Measurements from ENCODE around the gene ARF5. TPM values are rescaled to one million over a fixed set of nuclear protein-coding genes. Genes with fewer than 3 reads are reported as not detected.

The ARF5 gene
- total and polyA plus RNA-seq, 2 of the 8 experiments (the other 6 are each of a cell fraction or from before 2014, with no cell fraction given) = 154 to 579 TPM

- no peaks in the 10 kb centered on the region for H3K79me2 ChIP-seq (ENCODE audit: control insufficient read depth in 1 of 2, insufficient read depth in 2 of 2, low read length in 2 of 2)
- no peak overlapping the region for H3K56ac ChIP-seq (replicated peaks; ENCODE audit: insufficient read length, low read depth, low read length)
- H4K20me1 ChIP-seq (replicated peaks in 1 of 2; ENCODE audit: control insufficient read depth in 1 of 2, insufficient read depth in 2 of 2, low read length in 2 of 2) = peaks cover 0 to 2% of the 10 kb centered on the region in 2 experiments
- no peak overlapping the region for H3K4me3 ChIP-seq (ENCODE audit: extremely low read depth in 1 of 4, insufficient read depth in 2 of 4, low read depth in 3 of 4, low read length in 4 of 4)
- no peak overlapping the region for H2AK5ac ChIP-seq (ENCODE audit: low read depth, low read length)
- H3K9me3 ChIP-seq (ENCODE audit: insufficient read depth in 2 of 2, low read depth in 1 of 2, low read length in 1 of 2) = no peaks in the 10 kb centered on the region
- DNase-seq (ENCODE audit: low read depth in 1 of 2, low spot score in 2 of 2) = no peak
- H2BK12ac ChIP-seq (ENCODE audit: low read depth, low read length) = no peak overlapping the region
- H2BK5ac ChIP-seq (ENCODE audit: low read depth, low read length) = no peak overlapping the region
- H3K36me3 ChIP-seq (ENCODE audit: control insufficient read depth in 2 of 4, insufficient read depth in 4 of 4, low read length in 3 of 4) = no peaks in the 10 kb centered on the region
- no peaks in the 10 kb centered on the region for H3K79me1 ChIP-seq (ENCODE audit: low read depth, low read length)
- no peak overlapping the region for H3K18ac ChIP-seq (ENCODE audit: extremely low read depth, low read length)
- no peak overlapping the region for H4K91ac ChIP-seq (replicated peaks; ENCODE audit: insufficient read length, low read length)
- H3K23me2 ChIP-seq (ENCODE audit: low read depth, low read length) = peaks cover 10% of the 10 kb centered on the region; the same call in 1 of the 2 replicates
- 92% methylated on average over 6 of the region's 6 CpGs; no CpG with 5 or more reads in 1 of the 2 experiments for WGBS, 2 experiments (ENCODE audit: extremely low coverage in 1 of 2, insufficient coverage in 1 of 2, insufficient read length in 1 of 2, insufficient replicate concordance in 2 of 2, low coverage in 1 of 2, low lambda C conversion rate in 2 of 2, missing lambda C conversion rate in 1 of 2)
- no peak overlapping the region for H2BK120ac ChIP-seq (replicated peaks; ENCODE audit: low read depth, low read length)
- no peak overlapping the region for H3K23ac ChIP-seq (ENCODE audit: insufficient read length)
- no peaks in the 10 kb centered on the region for H3K4me1 ChIP-seq (replicated peaks in 1 of 4; ENCODE audit: control insufficient read depth in 3 of 4, insufficient read depth in 4 of 4, low read length in 3 of 4)
- H3K27ac ChIP-seq (ENCODE audit: low read depth, low read length) = no peak overlapping the region
- no peak overlapping the region for H2AFZ ChIP-seq (ENCODE audit: low read length)
- no peak overlapping the region for H3K4ac ChIP-seq (replicated peaks; ENCODE audit: insufficient read length, low read depth, low read length)
- no peak overlapping the region for H4K5ac ChIP-seq (ENCODE audit: insufficient read length, low read depth, low read length)
- H3K14ac ChIP-seq (ENCODE audit: insufficient read length) = no peak overlapping the region
- peaks cover 0 to 2% (median 0%) of the 10 kb centered on the region in 4 experiments; a peak in 1 of 7 replicates for H3K27me3 ChIP-seq (replicated peaks in 1 of 4; ENCODE audit: control insufficient read depth in 3 of 4, extremely low read depth in 1 of 4, insufficient read depth in 3 of 4, low read length in 3 of 4)
- H2BK15ac ChIP-seq (ENCODE audit: low read length) = no peak overlapping the region
- ChIA-PET CTCF (ENCODE audit: partially characterized antibody) (interaction anchor here (1.0 to 2.1 kb wide), 7 partner anchors 9 to 90 kb away, joined by 3 to 12 read pairs (median 4); no protein-coding TSS in a partner anchor), POLR2A (ENCODE audit: partially characterized antibody) (interaction anchor here (0.9 kb wide), 1 partner anchor 11 kb away, joined by 4 read pairs; no protein-coding TSS in a partner anchor)
- FAIRE-seq = no peak
- no peak overlapping the region for H4K8ac ChIP-seq (ENCODE audit: extremely low read depth, insufficient read depth, low read length)
- H3K4me2 ChIP-seq (ENCODE audit: insufficient read depth in 1 of 2, low read depth in 2 of 2, low read length in 2 of 2) = no peak overlapping the region
- no peak overlapping the region for H2BK20ac ChIP-seq (ENCODE audit: low read length)
- no peak overlapping the region for H3K9ac ChIP-seq (replicated peaks in 1 of 4; ENCODE audit: extremely low read depth in 1 of 4, low read depth in 3 of 4, low read length in 3 of 4)
- TF ChIP-seq PHF8 (conservative IDR thresholded peaks at IDR 0.05; ENCODE audit: low read depth, low read length) (no peak), CREB1 (IDR thresholded peaks at IDR 0.05) (no peak), JUND (IDR thresholded peaks at IDR 0.05; ENCODE audit: low read length) (no peak), CBX5 (IDR thresholded peaks at IDR 0.05; ENCODE audit: low read depth, low read length) (no peak)
These were observed 20.2 kb downstream of the ARF5 start for GRCh38 chr7:127608446-127608845.
